ENCODE measurements around the gene FAM89B.
"Not testable (repeated sequence)": the region's sequence is repeated elsewhere in the genome, so short reads cannot be mapped to it uniquely, and the experiment has no call there.

Gene FAM89B

GRCh38 chr11:65558002-65558929 is 14.1 kb upstream of the FAM89B start, which contains the start of gene LTBP3:
TSS of gene LTBP3 (minus strand) at chr11:65558359. CDS start at chr11:65557959, 400 bp downstream.
- peak; percentile 39 for DNase-seq

GRCh38 chr11:65558930-65559509 is 13.3 kb upstream of the FAM89B start:
- no peak for DNase-seq

GRCh38 chr11:65559535-65559934 is 12.8 kb upstream of the FAM89B start:
- DNase-seq = no peak

- no peak for DNase-seq
Observed at GRCh38 chr11:65559951-65560537, 12.3 kb upstream of the FAM89B start.

- no peak for DNase-seq
Observed at GRCh38 chr11:65560555-65561418, 11.6 kb upstream of the FAM89B start.

- no peak for DNase-seq
Observed at GRCh38 chr11:65562020-65562419, 10.3 kb upstream of the FAM89B start.

GRCh38 chr11:65562788-65563187 is 9.6 kb upstream of the FAM89B start:
- DNase-seq = no peak

- DNase-seq = no peak
Observed at GRCh38 chr11:65563601-65564000, 8.7 kb upstream of the FAM89B start.

- DNase-seq = not testable (repeated sequence)
Observed at GRCh38 chr11:65564879-65565559, 7.3 kb upstream of the FAM89B start.

GRCh38 chr11:65565624-65566453 is 6.5 kb upstream of the FAM89B start:
- DNase-seq = peak; percentile 18

- DNase-seq = no peak
Observed at GRCh38 chr11:65569164-65569972, 3.0 kb upstream of the FAM89B start.

GRCh38 chr11:65569973-65570918 is 2.1 kb upstream of the FAM89B start, which contains the start of gene ZNRD2:
TSS of gene ZNRD2 (plus strand) at chr11:65570477. CDS start at chr11:65570492, 15 bp downstream.
- DNase-seq = peak; percentile 99

- DNase-seq = no peak
Observed at GRCh38 chr11:65571420-65571819, 918 bp upstream of the FAM89B start.

- peak; percentile 39 for DNase-seq
Observed at GRCh38 chr11:65571940-65572339, 398 bp upstream of the FAM89B start.

GRCh38 chr11:65573391-65574079 is 1.2 kb downstream of the FAM89B start:
- DNase-seq = no peak

GRCh38 chr11:65574109-65574810 is 1.9 kb downstream of the FAM89B start:
- DNase-seq = peak; percentile 97

GRCh38 chr11:65574811-65575567 is 2.7 kb downstream of the FAM89B start:
- no peak for DNase-seq

Measured in MV-4-11 (cell line).